ENCODE results near the gene RAB25.
"Not testable (repeated sequence)": the region's sequence is repeated elsewhere in the genome, so short reads cannot be mapped to it uniquely, and the experiment has no call there.

RAB25 gene

DNA sequence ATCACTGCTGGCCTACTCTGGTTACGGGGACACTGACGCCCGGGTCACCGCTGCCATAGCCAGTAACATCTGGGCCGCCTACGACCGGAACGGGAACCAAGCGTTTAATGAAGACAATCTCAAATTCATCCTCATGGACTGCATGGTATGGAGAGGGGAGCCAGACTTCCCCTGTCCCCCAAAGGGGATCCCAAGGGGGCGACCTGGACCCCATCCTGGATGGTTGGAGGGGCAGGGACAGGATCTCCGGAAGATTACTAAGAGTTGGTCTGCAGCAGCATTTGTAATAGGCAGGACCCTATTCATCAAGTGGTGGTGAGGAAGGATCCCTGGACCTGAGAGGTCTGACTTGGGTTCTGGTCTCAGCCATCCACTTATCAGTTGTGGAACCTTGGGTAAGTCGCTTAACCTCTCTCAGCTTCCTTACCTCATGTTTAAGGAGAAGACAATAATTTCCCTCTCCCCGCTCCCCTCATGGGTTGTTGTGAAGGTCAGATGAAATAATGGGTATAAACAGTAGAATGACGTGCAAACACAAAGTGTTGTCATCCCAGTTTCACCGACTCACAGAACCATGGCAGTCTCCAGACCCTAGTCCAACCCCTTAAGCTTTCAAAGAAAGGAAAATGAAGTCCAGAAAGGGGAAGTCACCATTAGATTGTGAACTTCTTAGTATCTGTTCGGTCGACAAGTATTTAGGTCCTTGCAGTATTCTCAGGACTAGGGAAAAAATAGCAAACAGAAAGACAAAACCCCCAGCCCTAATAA lies 5.5 kb upstream of the RAB25 start:
- peak; percentile 79 for DNase-seq

- no peak for DNase-seq
These were observed 4.6 kb upstream of the RAB25 start for GRCh38 chr1:156056326-156056849.

DNA sequence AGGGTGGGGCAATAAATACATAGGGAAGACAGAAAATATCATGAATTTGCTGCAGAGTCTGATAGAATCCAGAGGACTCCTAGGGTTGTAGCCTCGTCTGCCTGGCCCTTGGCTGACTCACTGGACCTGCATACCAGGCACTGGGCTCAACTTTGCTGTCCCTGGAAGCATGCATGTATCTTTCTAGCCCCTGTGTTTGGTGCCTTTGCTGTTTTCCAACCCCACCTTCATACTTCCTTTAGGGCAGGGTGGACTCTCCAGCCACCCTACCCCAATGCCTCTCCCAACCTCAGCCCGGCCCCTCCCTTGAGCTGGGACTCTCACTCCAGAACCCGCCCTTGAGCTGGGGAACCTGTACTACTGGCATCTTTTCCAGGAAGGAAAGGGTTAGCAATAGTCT lies 1.2 kb downstream of the RAB25 start:
- DNase-seq = no peak

GRCh38 chr1:156063997-156064285 lies 3.0 kb downstream of the RAB25 start:
- DNase-seq = no peak

- no peak for DNase-seq
These were observed 3.7 kb downstream of the RAB25 start for GRCh38 chr1:156064615-156065014.

- DNase-seq = no peak
These were observed 4.3 kb downstream of the RAB25 start for GRCh38 chr1:156065212-156065611.

DNA sequence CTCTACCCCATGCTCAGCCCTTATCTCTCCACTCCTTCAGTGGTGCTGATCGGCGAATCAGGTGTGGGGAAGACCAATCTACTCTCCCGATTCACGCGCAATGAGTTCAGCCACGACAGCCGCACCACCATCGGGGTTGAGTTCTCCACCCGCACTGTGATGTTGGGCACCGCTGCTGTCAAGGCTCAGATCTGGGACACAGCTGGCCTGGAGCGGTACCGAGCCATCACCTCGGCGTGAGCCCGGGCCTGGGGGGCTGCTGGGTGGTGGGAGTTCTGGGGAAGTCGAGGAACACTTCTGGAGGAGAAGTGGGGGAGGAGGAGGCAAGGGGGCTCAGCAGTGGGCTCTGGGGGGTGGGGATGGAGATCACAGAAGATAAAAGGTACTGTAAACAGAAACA lies 4.9 kb downstream of the RAB25 start:
- DNase-seq = no peak

DNA sequence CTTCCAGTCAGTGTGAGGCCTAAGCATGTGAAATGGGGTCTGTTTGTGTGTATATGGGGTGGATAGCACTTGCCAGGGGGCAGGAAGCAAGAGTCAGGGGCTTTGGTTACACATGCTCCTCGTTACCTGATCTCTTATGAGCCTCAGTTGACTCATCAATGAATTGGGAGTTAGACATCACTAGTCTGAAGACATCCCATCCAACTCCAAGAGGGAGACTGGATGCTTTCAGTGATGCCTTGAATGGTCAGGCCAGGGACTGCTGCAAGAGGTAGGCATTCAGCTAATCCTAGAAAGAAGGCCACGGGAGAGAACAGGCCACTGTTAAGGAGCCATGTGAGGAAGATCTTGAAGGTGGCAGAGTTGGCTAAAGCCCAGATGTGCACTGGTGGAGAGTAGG lies 6.3 kb downstream of the RAB25 start:
- no peak for DNase-seq

GRCh38 chr1:156069490-156070455 lies 8.8 kb downstream of the RAB25 start:
- DNase-seq = no peak

GRCh38 chr1:156070548-156070947 lies 9.6 kb downstream of the RAB25 start:
- DNase-seq = no peak

DNA sequence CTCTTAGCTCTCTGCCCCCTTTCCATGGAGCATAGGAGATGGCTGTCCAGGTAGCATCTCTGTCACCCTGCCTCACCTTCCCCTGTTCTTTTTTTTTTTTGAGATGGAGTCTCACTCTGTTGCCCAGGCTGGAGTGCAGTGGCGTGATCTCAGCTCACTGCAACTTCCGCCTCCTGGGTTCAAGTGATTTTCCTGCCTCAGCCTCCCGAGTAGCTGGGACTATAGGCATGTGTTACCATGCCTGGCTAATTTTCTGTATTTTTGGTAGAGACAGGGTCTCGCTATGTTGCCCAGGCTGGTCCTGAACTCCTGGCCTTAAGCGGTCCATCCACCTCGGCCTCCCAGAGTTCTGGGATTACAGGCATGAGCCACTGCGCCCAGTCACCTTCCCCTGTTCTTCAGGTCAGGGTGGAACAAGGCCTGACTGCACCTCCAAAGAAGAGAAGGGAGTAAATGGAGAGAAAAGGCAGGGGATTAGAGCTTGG lies 10.4 kb downstream of the RAB25 start:
- not testable (repeated sequence) for DNase-seq

DNA sequence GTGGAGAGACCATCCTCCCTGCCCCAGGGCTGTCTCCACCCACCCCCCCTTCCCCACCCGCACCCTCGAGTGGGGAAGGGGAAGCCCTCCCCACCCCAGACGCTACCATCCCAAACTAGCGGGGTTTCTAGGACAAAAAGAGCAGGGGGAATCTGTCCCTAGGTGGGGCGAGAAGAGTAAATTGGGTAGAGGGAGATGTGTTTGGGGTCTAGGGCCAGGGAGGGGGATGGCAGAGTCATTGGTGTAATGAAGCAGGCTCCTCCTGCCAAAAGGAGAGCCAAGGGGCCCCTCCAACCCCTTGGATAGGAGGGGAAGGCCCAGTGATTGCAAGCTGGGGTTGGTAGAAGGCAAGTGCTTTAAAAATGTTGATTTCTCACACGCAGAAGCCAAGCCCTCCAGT lies 11.3 kb downstream of the RAB25 start:
- no peak for DNase-seq

- no peak for DNase-seq
These were observed 12.2 kb downstream of the RAB25 start for GRCh38 chr1:156073110-156073687.

DNA sequence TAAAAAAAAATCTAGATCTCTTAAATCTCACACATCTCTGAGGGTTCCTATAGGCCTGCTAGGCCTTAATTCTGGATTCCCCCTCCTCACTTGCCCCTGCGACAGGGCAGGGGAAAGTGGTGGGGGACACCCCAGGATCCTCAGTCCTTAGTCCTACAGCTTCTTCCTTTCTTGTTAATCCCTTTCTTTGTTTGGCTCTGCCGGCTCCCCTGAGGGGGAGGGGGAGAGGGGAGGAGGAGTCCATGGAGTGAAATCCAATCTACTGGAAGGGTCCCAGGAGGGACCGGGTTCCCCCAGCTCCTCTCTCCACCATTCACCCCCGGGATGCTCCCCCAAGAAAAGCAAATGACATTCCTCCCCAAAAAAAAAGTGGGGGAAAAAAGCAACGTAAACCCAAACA lies 12.8 kb downstream of the RAB25 start:
- no peak for DNase-seq

DNA sequence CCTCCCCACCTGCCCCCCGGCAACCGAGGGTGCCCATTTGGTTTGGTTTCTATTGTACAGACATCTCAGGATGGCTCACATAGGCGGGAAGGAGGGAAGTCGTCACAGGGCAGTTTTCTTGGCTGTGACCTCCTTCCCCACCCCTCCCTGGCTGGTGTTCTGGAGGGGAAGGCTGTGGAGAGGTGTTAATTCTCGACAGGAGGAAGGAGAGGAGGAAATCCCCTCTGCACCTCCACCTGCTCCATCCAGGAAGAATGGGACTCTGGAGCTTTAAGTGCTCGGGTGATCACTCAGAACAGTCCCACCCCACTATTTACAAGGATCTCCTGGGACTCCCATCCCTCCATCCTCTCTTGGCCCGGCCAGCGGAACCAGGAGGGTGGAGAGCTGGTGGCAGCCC lies 13.7 kb downstream of the RAB25 start:
- DNase-seq = no peak

DNA sequence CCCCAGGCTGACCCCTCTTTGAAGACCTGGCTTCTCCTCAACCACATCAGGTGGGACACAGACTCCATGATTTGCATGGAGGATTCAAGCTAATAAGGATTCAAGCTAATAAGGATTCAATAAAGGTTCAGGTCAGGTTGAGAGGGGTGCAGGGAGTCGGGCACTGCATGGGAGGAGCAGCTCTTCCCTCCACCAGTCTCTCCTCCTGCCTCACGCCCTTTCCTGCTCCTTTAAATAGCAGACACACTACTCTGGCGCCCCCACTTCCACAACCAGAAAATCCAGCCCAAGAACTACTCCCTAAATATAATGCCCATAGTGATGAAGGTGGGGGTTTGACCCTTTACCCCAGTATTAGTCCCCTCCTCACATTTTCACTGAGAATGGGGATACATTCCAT lies 14.2 kb downstream of the RAB25 start:
- DNase-seq = peak; percentile 22

DNA sequence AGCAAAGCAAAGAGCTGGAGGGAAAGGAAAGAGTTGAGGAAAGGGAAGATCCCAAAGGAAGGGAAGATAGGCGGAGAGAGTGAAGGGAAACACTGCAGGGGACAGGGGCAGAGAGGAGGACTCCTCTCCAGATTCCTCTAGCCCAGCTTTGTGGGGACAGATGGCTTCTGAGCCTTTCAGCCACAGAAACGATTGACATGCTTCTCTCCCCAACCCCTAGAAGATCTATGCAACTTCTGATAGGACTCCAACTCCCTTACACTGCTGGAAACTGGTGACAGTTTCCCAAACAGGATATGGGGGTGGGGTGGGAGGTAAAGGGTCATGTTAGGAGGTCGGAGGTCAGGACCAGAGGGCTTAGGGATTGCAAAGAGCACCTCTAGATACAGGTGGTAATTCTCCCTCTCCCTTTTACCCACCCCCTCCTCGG lies 14.8 kb downstream of the RAB25 start:
- DNase-seq = no peak

- no peak for DNase-seq
These were observed 15.9 kb downstream of the RAB25 start for GRCh38 chr1:156076609-156077429.

GRCh38 chr1:156077430-156077760 lies 16.4 kb downstream of the RAB25 start:
- no peak for DNase-seq

DNA sequence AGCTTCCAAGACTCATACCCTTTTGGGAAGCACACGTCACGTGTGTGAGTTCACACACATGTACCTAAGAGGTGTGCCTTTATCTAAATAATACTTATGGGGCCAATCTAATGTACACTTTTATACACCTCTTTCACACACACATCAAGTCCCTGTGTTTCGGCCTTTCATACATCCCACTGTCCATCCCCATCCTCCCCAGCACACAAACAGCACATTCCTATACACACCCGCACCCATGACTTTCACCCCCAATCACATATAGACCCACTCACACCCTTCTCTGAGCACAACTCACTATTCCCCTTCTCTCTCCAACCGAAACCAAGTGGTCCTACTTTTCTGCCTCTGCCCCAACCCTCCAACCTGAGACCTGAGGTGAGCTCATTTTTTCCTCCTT lies 17.8 kb downstream of the RAB25 start:
- DNase-seq = no peak

DNA sequence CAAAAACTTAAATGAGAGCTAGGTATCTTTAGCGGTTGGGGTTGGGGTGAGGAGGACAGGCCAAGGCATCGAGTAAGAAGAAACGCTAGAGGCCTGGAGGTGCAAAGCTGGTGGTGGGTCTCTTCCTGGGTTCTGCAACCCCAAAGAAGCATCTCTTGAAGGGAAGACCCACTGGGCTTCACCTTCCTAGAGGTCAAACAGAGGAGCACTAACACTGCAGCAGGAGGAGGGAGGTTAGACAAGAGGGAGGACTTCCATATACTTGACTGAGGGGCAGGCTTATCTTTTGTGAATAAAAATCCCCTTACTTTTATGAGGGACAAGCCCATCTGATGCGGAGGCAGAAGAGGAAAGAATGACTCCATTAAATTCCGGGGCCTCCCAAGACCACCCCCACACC lies 18.8 kb downstream of the RAB25 start:
- no peak for DNase-seq

DNA sequence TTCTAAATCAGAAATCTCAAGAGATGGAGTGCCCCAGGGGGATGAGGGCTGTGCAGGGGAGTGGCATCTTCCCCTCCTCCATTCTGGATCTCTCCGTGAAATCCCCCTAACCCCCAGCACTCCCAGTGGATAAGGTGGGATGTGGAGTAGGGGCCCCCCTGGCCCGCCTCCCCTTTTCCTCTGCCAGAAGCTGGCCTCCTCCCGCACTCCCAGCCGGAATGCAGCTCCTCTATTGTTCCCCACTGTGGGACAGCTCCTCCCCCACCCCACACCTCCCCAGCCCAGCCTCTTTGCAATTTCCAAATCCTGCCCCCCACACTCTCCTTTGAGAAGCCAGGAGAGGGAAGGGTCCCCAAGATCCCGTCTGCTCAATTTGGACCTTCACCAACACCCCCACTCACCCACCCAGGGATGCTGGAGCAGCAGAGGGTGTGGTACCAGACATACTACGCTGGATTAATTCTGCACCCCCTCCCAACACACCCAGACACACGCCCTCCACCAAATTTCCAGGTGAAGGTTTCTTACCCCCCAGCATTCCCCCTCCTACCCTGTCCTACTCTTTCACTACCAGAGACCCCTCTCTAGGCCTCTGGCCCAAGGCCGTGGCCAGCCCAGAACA lies 19.4 kb downstream of the RAB25 start:
- no peak for DNase-seq

Measured in MV-4-11 (cell line).